Measurements from ENCODE around the gene RFC5. TPM values are rescaled to one million over a fixed set of nuclear protein-coding genes. Genes with fewer than 3 reads are reported as not detected.
"Not testable (repeated sequence)": the region's sequence is repeated elsewhere in the genome, so short reads cannot be mapped to it uniquely, and the experiment has no call there.

The RFC5 gene
- total RNA-seq, 1 experiment from 2014 or later: 55.0 TPM

GRCh38 chr12:117994551-117995438 is 21.7 kb upstream of the RFC5 start:
- Histone ChIP-seq H3K4me3 (ENCODE audit: insufficient read depth, low read depth, low read length) (no peak overlapping the region), H3K27me3 (ENCODE audit: control insufficient read depth, insufficient read depth, low read length) (no peaks in the 10 kb centered on the region), H3K36me3 (replicated peaks; ENCODE audit: control insufficient read depth, insufficient read depth, low read length) (no peaks in the 10 kb centered on the region)
- no peak for DNase-seq

- H3K27me3 ChIP-seq (ENCODE audit: control insufficient read depth, insufficient read depth, low read length): no peaks in the 10 kb centered on the region
- H3K36me3 ChIP-seq (replicated peaks; ENCODE audit: control insufficient read depth, insufficient read depth, low read length): no peaks in the 10 kb centered on the region
- DNase-seq: no peak
- no peak overlapping the region for H3K4me3 ChIP-seq (ENCODE audit: insufficient read depth, low read depth, low read length)
Observed at GRCh38 chr12:117998719-117999118, 17.8 kb upstream of the RFC5 start.

GRCh38 chr12:117999806-118000205 is 16.7 kb upstream of the RFC5 start:
- not testable (repeated sequence) for H3K36me3 ChIP-seq (replicated peaks; ENCODE audit: control insufficient read depth, insufficient read depth, low read length); H3K27me3 ChIP-seq (ENCODE audit: control insufficient read depth, insufficient read depth, low read length); H3K4me3 ChIP-seq (ENCODE audit: insufficient read depth, low read depth, low read length); DNase-seq

GRCh38 chr12:118010903-118011302 is 5.6 kb upstream of the RFC5 start:
- Histone ChIP-seq H3K4me3 (ENCODE audit: insufficient read depth, low read depth, low read length) (no peak overlapping the region), H3K27me3 (ENCODE audit: control insufficient read depth, insufficient read depth, low read length) (no peaks in the 10 kb centered on the region), H3K36me3 (replicated peaks; ENCODE audit: control insufficient read depth, insufficient read depth, low read length) (no peaks in the 10 kb centered on the region)
- no peak for DNase-seq

GRCh38 chr12:118011377-118011776 is 5.1 kb upstream of the RFC5 start:
- Histone ChIP-seq H3K36me3 (replicated peaks; ENCODE audit: control insufficient read depth, insufficient read depth, low read length) (no peaks in the 10 kb centered on the region), H3K4me3 (ENCODE audit: insufficient read depth, low read depth, low read length) (no peak overlapping the region)

GRCh38 chr12:118011961-118012360 is 4.5 kb upstream of the RFC5 start:
- DNase-seq: no peak
- H3K4me3 ChIP-seq (ENCODE audit: insufficient read depth, low read depth, low read length): no peak overlapping the region
- no peaks in the 10 kb centered on the region for H3K27me3 ChIP-seq (ENCODE audit: control insufficient read depth, insufficient read depth, low read length)
- H3K36me3 ChIP-seq (replicated peaks; ENCODE audit: control insufficient read depth, insufficient read depth, low read length): no peaks in the 10 kb centered on the region

More at GRCh38 chr12:118011377-118011776, 5.1 kb upstream of the RFC5 start:
- no peak for DNase-seq
- H3K27me3 ChIP-seq (ENCODE audit: control insufficient read depth, insufficient read depth, low read length): no peaks in the 10 kb centered on the region

GRCh38 chr12:118013283-118013682 is 3.2 kb upstream of the RFC5 start:
- no peak for DNase-seq
- Histone ChIP-seq H3K27me3 (ENCODE audit: control insufficient read depth, insufficient read depth, low read length) (no peaks in the 10 kb centered on the region), H3K36me3 (replicated peaks; ENCODE audit: control insufficient read depth, insufficient read depth, low read length) (no peaks in the 10 kb centered on the region), H3K4me3 (ENCODE audit: insufficient read depth, low read depth, low read length) (no peak overlapping the region)

- no peak overlapping the region for H3K4me3 ChIP-seq (ENCODE audit: insufficient read depth, low read depth, low read length)
- no peaks in the 10 kb centered on the region for H3K27me3 ChIP-seq (ENCODE audit: control insufficient read depth, insufficient read depth, low read length)
- H3K36me3 ChIP-seq (replicated peaks; ENCODE audit: control insufficient read depth, insufficient read depth, low read length): peaks cover 10% of the 10 kb centered on the region
- DNase-seq: no peak
Observed at GRCh38 chr12:118015306-118015705, 1.2 kb upstream of the RFC5 start.

GRCh38 chr12:118015944-118016343 is 559 bp upstream of the RFC5 start:
- DNase-seq: no peak
- Histone ChIP-seq H3K27me3 (ENCODE audit: control insufficient read depth, insufficient read depth, low read length) (no peaks in the 10 kb centered on the region), H3K36me3 (replicated peaks; ENCODE audit: control insufficient read depth, insufficient read depth, low read length) (peaks cover 13% of the 10 kb centered on the region), H3K4me3 (ENCODE audit: insufficient read depth, low read depth, low read length) (no peak overlapping the region; the same call in 1 of the 2 replicates)

GRCh38 chr12:118017926-118018325 is 1.4 kb downstream of the RFC5 start:
- no peaks in the 10 kb centered on the region for H3K27me3 ChIP-seq (ENCODE audit: control insufficient read depth, insufficient read depth, low read length)
- H3K36me3 ChIP-seq (replicated peaks; ENCODE audit: control insufficient read depth, insufficient read depth, low read length): peaks cover 19% of the 10 kb centered on the region
- no peak overlapping the region for H3K4me3 ChIP-seq (ENCODE audit: insufficient read depth, low read depth, low read length)
- DNase-seq: no peak

GRCh38 chr12:118020036-118020435 is 3.5 kb downstream of the RFC5 start:
- Histone ChIP-seq H3K4me3 (ENCODE audit: insufficient read depth, low read depth, low read length) (no peak overlapping the region), H3K36me3 (replicated peaks; ENCODE audit: control insufficient read depth, insufficient read depth, low read length) (peaks cover 21% of the 10 kb centered on the region), H3K27me3 (ENCODE audit: control insufficient read depth, insufficient read depth, low read length) (no peaks in the 10 kb centered on the region)
- no peak for DNase-seq

GRCh38 chr12:118022097-118022727 is 5.7 kb downstream of the RFC5 start:
- not testable (repeated sequence) for H3K27me3 ChIP-seq (ENCODE audit: control insufficient read depth, insufficient read depth, low read length); DNase-seq; H3K4me3 ChIP-seq (ENCODE audit: insufficient read depth, low read depth, low read length)
- peaks cover 35% of the 10 kb centered on the region for H3K36me3 ChIP-seq (replicated peaks; ENCODE audit: control insufficient read depth, insufficient read depth, low read length)

GRCh38 chr12:118022728-118023109 is 6.2 kb downstream of the RFC5 start:
- Histone ChIP-seq H3K4me3 (ENCODE audit: insufficient read depth, low read depth, low read length) (no peak overlapping the region), H3K27me3 (ENCODE audit: control insufficient read depth, insufficient read depth, low read length) (no peaks in the 10 kb centered on the region), H3K36me3 (replicated peaks; ENCODE audit: control insufficient read depth, insufficient read depth, low read length) (peaks cover 35% of the 10 kb centered on the region)
- DNase-seq: no peak

- no peak overlapping the region for H3K4me3 ChIP-seq (ENCODE audit: insufficient read depth, low read depth, low read length)
- no peak for DNase-seq
- H3K36me3 ChIP-seq (replicated peaks; ENCODE audit: control insufficient read depth, insufficient read depth, low read length): peaks cover 35% of the 10 kb centered on the region
- H3K27me3 ChIP-seq (ENCODE audit: control insufficient read depth, insufficient read depth, low read length): no peaks in the 10 kb centered on the region
Observed at GRCh38 chr12:118023301-118023860, 6.9 kb downstream of the RFC5 start.

GRCh38 chr12:118025168-118025567 is 8.7 kb downstream of the RFC5 start:
- H3K36me3 ChIP-seq (replicated peaks; ENCODE audit: control insufficient read depth, insufficient read depth, low read length): peaks cover 27% of the 10 kb centered on the region

More at GRCh38 chr12:118025168-118025567, 8.7 kb downstream of the RFC5 start:
- Histone ChIP-seq H3K27me3 (ENCODE audit: control insufficient read depth, insufficient read depth, low read length) (no peaks in the 10 kb centered on the region), H3K4me3 (ENCODE audit: insufficient read depth, low read depth, low read length) (no peak overlapping the region)
- DNase-seq: no peak
